ENCODE measurements around the gene MICB.
A peak's percentile ranks its signal among the peaks of the same experiment; 100 is the strongest.

MICB gene

GRCh38 chr6:31473780-31474761 is 23.9 kb upstream of the MICB start:
- Histone ChIP-seq H3K4me3 (ENCODE audit: low read length) (no peak overlapping the region), H3K9me2 (replicated peaks; ENCODE audit: insufficient read depth, low read length) (no peaks in the 10 kb centered on the region), H3K27me3 (replicated peaks; ENCODE audit: insufficient read depth, low read length) (no peaks in the 10 kb centered on the region), H3K36me3 (replicated peaks; ENCODE audit: insufficient read depth, low read length) (no peaks in the 10 kb centered on the region), H3K4me1 (ENCODE audit: low read length) (peaks cover 22% of the 10 kb centered on the region), H3K79me2 (ENCODE audit: low read length) (no peaks in the 10 kb centered on the region), H4K20me1 (ENCODE audit: insufficient read depth, low read length) (no peaks in the 10 kb centered on the region), H3K9ac (ENCODE audit: low read length) (no peak overlapping the region), H3F3A (ENCODE audit: insufficient read depth, low read length) (peaks cover 10% of the 10 kb centered on the region), H2AFZ (ENCODE audit: low read length) (no peak overlapping the region), H3K4me2 (ENCODE audit: low read depth, low read length) (peak overlapping the region; percentile 38; the same call in 1 of the 2 replicates), H3K27ac (ENCODE audit: low read length) (peak overlapping the region; percentile 37; the same call in 1 of the 2 replicates), H3K9me3 (replicated peaks; ENCODE audit: insufficient read depth, low read length) (no peaks in the 10 kb centered on the region)
- TF ChIP-seq, protein P1, sequence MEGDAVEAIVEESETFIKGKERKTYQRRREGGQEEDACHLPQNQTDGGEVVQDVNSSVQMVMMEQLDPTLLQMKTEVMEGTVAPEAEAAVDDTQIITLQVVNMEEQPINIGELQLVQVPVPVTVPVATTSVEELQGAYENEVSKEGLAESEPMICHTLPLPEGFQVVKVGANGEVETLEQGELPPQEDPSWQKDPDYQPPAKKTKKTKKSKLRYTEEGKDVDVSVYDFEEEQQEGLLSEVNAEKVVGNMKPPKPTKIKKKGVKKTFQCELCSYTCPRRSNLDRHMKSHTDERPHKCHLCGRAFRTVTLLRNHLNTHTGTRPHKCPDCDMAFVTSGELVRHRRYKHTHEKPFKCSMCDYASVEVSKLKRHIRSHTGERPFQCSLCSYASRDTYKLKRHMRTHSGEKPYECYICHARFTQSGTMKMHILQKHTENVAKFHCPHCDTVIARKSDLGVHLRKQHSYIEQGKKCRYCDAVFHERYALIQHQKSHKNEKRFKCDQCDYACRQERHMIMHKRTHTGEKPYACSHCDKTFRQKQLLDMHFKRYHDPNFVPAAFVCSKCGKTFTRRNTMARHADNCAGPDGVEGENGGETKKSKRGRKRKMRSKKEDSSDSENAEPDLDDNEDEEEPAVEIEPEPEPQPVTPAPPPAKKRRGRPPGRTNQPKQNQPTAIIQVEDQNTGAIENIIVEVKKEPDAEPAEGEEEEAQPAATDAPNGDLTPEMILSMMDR (IDR thresholded peaks at IDR 0.05; ENCODE audit: low read length): no peak
- TF ChIP-seq EZH2 (optimal IDR thresholded peaks at IDR 0.05; ENCODE audit: low read depth, low read length) (no peak), EZH2phosphoT487 (IDR thresholded peaks at IDR 0.05; ENCODE audit: low read length) (no peak)
- DNase-seq: peak; percentile 23

DNA sequence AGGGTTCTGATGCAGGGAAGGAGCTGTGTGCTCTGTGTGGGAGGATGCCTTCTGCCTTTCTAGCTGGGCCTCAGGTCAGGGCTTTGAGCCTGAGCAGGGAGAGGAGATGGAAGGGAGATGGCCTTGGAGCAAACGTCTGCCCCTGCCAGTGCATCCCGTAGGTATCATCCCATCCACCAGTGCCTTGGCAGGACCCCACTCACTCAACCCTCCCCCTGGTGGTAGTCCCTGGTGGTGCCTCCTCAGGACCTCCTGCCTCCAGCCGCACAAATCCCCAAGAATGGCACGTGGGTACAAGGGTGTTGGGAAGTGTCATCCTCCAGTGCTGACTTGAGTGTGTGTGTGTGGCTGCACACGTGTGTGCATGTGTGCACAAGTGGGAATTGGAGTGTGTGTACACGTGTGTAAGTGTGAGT is 23.1 kb upstream of the MICB start:
- Histone ChIP-seq H3K79me2 (ENCODE audit: low read length) (no peaks in the 10 kb centered on the region), H4K20me1 (ENCODE audit: insufficient read depth, low read length) (no peaks in the 10 kb centered on the region), H3K4me1 (ENCODE audit: low read length) (peaks cover 22% of the 10 kb centered on the region), H3K27me3 (replicated peaks; ENCODE audit: insufficient read depth, low read length) (no peaks in the 10 kb centered on the region), H3K4me2 (ENCODE audit: low read depth, low read length) (no peak overlapping the region), H3K9ac (ENCODE audit: low read length) (no peak overlapping the region), H3K9me2 (replicated peaks; ENCODE audit: insufficient read depth, low read length) (no peaks in the 10 kb centered on the region), H3K27ac (ENCODE audit: low read length) (no peak overlapping the region), H3K4me3 (ENCODE audit: low read length) (no peak overlapping the region), H2AFZ (ENCODE audit: low read length) (no peak overlapping the region), H3F3A (ENCODE audit: insufficient read depth, low read length) (peaks cover 10% of the 10 kb centered on the region), H3K9me3 (replicated peaks; ENCODE audit: insufficient read depth, low read length) (no peaks in the 10 kb centered on the region), H3K36me3 (replicated peaks; ENCODE audit: insufficient read depth, low read length) (no peaks in the 10 kb centered on the region)
- DNase-seq: no peak
- TF ChIP-seq, protein P1 (IDR thresholded peaks at IDR 0.05; ENCODE audit: low read length): peak; percentile 34
- no peak for TF ChIP-seq EZH2 (optimal IDR thresholded peaks at IDR 0.05; ENCODE audit: low read depth, low read length)

DNA sequence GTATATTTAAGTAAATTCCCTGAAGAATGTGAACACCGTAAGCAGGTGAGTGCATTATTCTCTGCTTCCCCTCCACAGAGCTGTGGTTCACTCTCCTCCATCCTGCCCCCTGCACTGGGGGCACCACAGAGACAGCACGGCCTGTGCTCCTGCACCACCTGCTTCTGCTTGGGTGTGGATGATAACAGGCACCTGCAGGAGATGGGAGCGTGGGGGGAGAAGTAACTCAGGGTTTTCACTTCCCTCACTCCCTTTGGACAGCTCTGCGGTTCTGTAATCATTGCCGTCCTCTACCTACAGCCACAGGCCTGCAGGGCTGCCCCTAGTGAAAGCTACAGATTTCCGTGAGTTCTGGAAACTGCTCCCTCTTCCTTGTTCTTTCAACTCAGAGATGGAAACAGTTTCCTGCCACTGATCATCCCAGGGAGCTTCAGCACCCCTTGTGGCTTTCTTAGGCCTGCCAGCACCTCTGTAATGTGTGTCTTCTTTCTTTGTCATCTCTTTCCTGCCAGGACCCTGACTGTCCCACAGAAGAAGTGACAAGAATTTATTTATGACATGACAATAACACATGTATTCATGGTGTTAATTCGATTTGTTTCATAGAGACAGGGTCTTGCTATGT is 21.3 kb upstream of the MICB start:
- DNase-seq: no peak

More for the DNA sequence above, 21.3 kb upstream of the MICB start:
- H2AFZ ChIP-seq (ENCODE audit: low read length): no peak overlapping the region
- peaks cover 10% of the 10 kb centered on the region for H3F3A ChIP-seq (ENCODE audit: insufficient read depth, low read length)
- no peak overlapping the region for H3K9ac ChIP-seq (ENCODE audit: low read length)
- H4K20me1 ChIP-seq (ENCODE audit: insufficient read depth, low read length): no peaks in the 10 kb centered on the region
- TF ChIP-seq, protein P1 (IDR thresholded peaks at IDR 0.05; ENCODE audit: low read length): no peak
- TF ChIP-seq EZH2phosphoT487 (IDR thresholded peaks at IDR 0.05; ENCODE audit: low read length) (no peak), EZH2 (optimal IDR thresholded peaks at IDR 0.05; ENCODE audit: low read depth, low read length) (no peak)
- no peaks in the 10 kb centered on the region for H3K36me3 ChIP-seq (replicated peaks; ENCODE audit: insufficient read depth, low read length)
- no peaks in the 10 kb centered on the region for H3K27me3 ChIP-seq (replicated peaks; ENCODE audit: insufficient read depth, low read length)
- H3K4me2 ChIP-seq (ENCODE audit: low read depth, low read length): no peak overlapping the region
- no peaks in the 10 kb centered on the region for H3K9me2 ChIP-seq (replicated peaks; ENCODE audit: insufficient read depth, low read length)
- no peaks in the 10 kb centered on the region for H3K79me2 ChIP-seq (ENCODE audit: low read length)
- H3K27ac ChIP-seq (ENCODE audit: low read length): no peak overlapping the region
- no peak overlapping the region for H3K4me3 ChIP-seq (ENCODE audit: low read length)
- no peaks in the 10 kb centered on the region for H3K9me3 ChIP-seq (replicated peaks; ENCODE audit: insufficient read depth, low read length)
- H3K4me1 ChIP-seq (ENCODE audit: low read length): peaks cover 22% of the 10 kb centered on the region

Measured in MM.1S (cell line).